ENCODE measurements around the gene TMBIM1. TPM values are rescaled to one million over a fixed set of nuclear protein-coding genes. Genes with fewer than 3 reads are reported as not detected.

The TMBIM1 gene
- total RNA-seq, 2 donors from 2014 or later, result 82.8 to 225 TPM

GRCh38 chr2:218291318-218292047 is 820 bp downstream of the TMBIM1 start:
- peaks cover 0 to 76% of the 10 kb centered on the region in 2 donors for H3K4me1 ChIP-seq
- no peak for TF ChIP-seq CTCF (IDR thresholded peaks at IDR 0.05)
- no peak for DNase-seq (ENCODE audit: low spot score)

GRCh38 chr2:218290316-218291261 is 1.7 kb downstream of the TMBIM1 start:
- Histone ChIP-seq H3K9me3 (no peaks in the 10 kb centered on the region), H3K4me1 (peaks cover 0 to 85% of the 10 kb centered on the region in 2 donors), H3K4me3 (peak overlapping the region; percentile 94 to 97), H3K36me3 (no peaks in the 10 kb centered on the region), H3K27me3 (no peaks in the 10 kb centered on the region), H3K27ac (peak overlapping the region; percentile 99 to 100)
- TF ChIP-seq CTCF (IDR thresholded peaks at IDR 0.05), result no peak
- DNase-seq (ENCODE audit: low spot score), result no peak

More at GRCh38 chr2:218291318-218292047, 820 bp downstream of the TMBIM1 start:
- Histone ChIP-seq H3K27ac (peak overlapping the region; percentile 99 to 100), H3K4me3 (peak overlapping the region; percentile 94 to 97), H3K27me3 (no peaks in the 10 kb centered on the region), H3K9me3 (no peaks in the 10 kb centered on the region), H3K36me3 (no peaks in the 10 kb centered on the region)

- Histone ChIP-seq H3K36me3 (no peaks in the 10 kb centered on the region), H3K4me3 (peak overlapping the region; percentile 94 to 97), H3K27ac (peak overlapping the region; percentile 99 to 100), H3K9me3 (no peaks in the 10 kb centered on the region), H3K27me3 (no peaks in the 10 kb centered on the region), H3K4me1 (peaks cover 0 to 85% of the 10 kb centered on the region in 2 donors)
- DNase-seq (ENCODE audit: low spot score), result no peak
- TF ChIP-seq CTCF (IDR thresholded peaks at IDR 0.05), result no peak
Measured at GRCh38 chr2:218289639-218290315, 2.5 kb downstream of the TMBIM1 start.

GRCh38 chr2:218286570-218287459 is 5.5 kb downstream of the TMBIM1 start:
- Histone ChIP-seq H3K27ac (peak overlapping the region; percentile 96 to 100), H3K9me3 (no peaks in the 10 kb centered on the region), H3K27me3 (no peaks in the 10 kb centered on the region), H3K4me3 (peak overlapping the region; percentile 49 to 50), H3K4me1 (peaks cover 0 to 97% of the 10 kb centered on the region in 2 donors), H3K36me3 (peaks cover 9% of the 10 kb centered on the region)
- no peak for TF ChIP-seq CTCF (IDR thresholded peaks at IDR 0.05)
- DNase-seq (ENCODE audit: low spot score), result peak; percentile 98

- Histone ChIP-seq H3K4me1 (peaks cover 0 to 93% of the 10 kb centered on the region in 2 donors), H3K27ac (peak overlapping the region; percentile 96 to 100), H3K27me3 (no peaks in the 10 kb centered on the region), H3K9me3 (no peaks in the 10 kb centered on the region), H3K4me3 (peak overlapping the region; percentile 49 to 50), H3K36me3 (peaks cover 19% of the 10 kb centered on the region)
- DNase-seq (ENCODE audit: low spot score), result no peak
- no peak for TF ChIP-seq CTCF (IDR thresholded peaks at IDR 0.05)
Measured at GRCh38 chr2:218285604-218286003, 6.7 kb downstream of the TMBIM1 start.
